IMR-90 (cell line): ENCODE results near the gene PDF. TPM values are rescaled to one million over a fixed set of nuclear protein-coding genes. Genes with fewer than 3 reads are reported as not detected.

ENCODE experiments used
- ATAC-seq: fragments of 200-7000 bp; cut with Tn5 transposase; 2 replicates; pipeline ENCODE4 v1.9.1; 2020; ENCODE audit warnings: low read depth, mild to moderate bottlenecking, moderate library complexity
- BruUV-seq: library from RNA; stranded (reverse); fragments of 400-500 nt; replicated peaks from 2 replicates; lab custom pipeline; 2021; lab: Mats Ljungman, UMichigan
- CTCF ChIA-PET: fragments of 300-600 bp; formaldehyde crosslinking; extraction: SDS; loops from one replicate; lab custom pipeline; 2021; ENCODE audit warnings: antibody characterized with exemption; lab: Yijun Ruan, JAX
- POLR2A ChIA-PET: fragments of 300-600 bp; sonication (Branson Sonifier 250); formaldehyde crosslinking; loops from one replicate; lab custom pipeline; 2022; ENCODE audit warnings: antibody characterized with exemption; ENCODE audit not compliant: unreplicated experiment; lab: Charles Lee
- DNase-seq: peaks from one replicate; pipeline ENCODE4 v3.0.0; 2013
- H2AFZ ChIP-seq: replicated peaks from 2 replicates; pipeline ENCODE3; 2013; ENCODE audit warnings: low read length, mild to moderate bottlenecking; ENCODE audit not compliant: poor library complexity
- H2AK5ac ChIP-seq: 2 replicates; pipeline ENCODE4 v1.6.1; 2013; ENCODE audit warnings: low read depth, low read length, inconsistent platforms
- H2AK9ac ChIP-seq: replicated peaks from 2 replicates; pipeline ENCODE3; 2013; ENCODE audit warnings: mild to moderate bottlenecking, low read depth, low read length, moderate library complexity; ENCODE audit not compliant: poor library complexity
- H2BK120ac ChIP-seq: 2 replicates; pipeline ENCODE4 v1.6.1; 2013; ENCODE audit warnings: low read depth, low read length, inconsistent platforms
- H2BK15ac ChIP-seq: 3 replicates; pipeline ENCODE4 v1.6.1; 2013; ENCODE audit warnings: low read depth, low read length, inconsistent platforms
- H2BK20ac ChIP-seq: 2 replicates; pipeline ENCODE4 v1.6.1; 2013; ENCODE audit warnings: low read depth, mild to moderate bottlenecking, inconsistent platforms, low read length, moderate library complexity
- H2BK5ac ChIP-seq: 2 replicates; pipeline ENCODE4 v1.6.1; 2013; ENCODE audit warnings: mild to moderate bottlenecking, low read depth, low read length, inconsistent platforms; ENCODE audit not compliant: poor library complexity, severe bottlenecking
- H3K14ac ChIP-seq: replicated peaks from 2 replicates; pipeline ENCODE4 v1.6.1; 2013; ENCODE audit warnings: low read depth, low read length, inconsistent platforms
- H3K18ac ChIP-seq: 2 replicates; pipeline ENCODE4 v1.6.1; 2013; ENCODE audit warnings: low read depth, low read length, control low read depth
- H3K23ac ChIP-seq: 2 replicates; pipeline ENCODE4 v1.6.1; 2013; ENCODE audit warnings: low read depth, low read length, inconsistent platforms
- H3K27ac ChIP-seq: 2 replicates; pipeline ENCODE4 v1.5.1; 2013; ENCODE audit warnings: mild to moderate bottlenecking, control low read depth, low read length; ENCODE audit not compliant: insufficient read depth
- H3K27me3 ChIP-seq: 2 replicates; pipeline ENCODE4 v1.6.1; 2013; ENCODE audit warnings: low read length; ENCODE audit not compliant: control insufficient read depth, insufficient read depth
- H3K36me3 ChIP-seq: 2 replicates; pipeline ENCODE4 v1.6.1; 2013; ENCODE audit warnings: low read length, mixed read lengths; ENCODE audit not compliant: control insufficient read depth, insufficient read depth
- H3K4ac ChIP-seq: 2 replicates; pipeline ENCODE4 v1.6.1; 2013; ENCODE audit warnings: low read depth, low read length, inconsistent platforms
- H3K4me1 ChIP-seq: 2 replicates; pipeline ENCODE4 v1.6.1; 2013; ENCODE audit warnings: low read length, mixed read lengths; ENCODE audit not compliant: control insufficient read depth, insufficient read depth
- H3K4me2 ChIP-seq: 2 replicates; pipeline ENCODE4 v1.6.1; 2013; ENCODE audit warnings: low read depth, mild to moderate bottlenecking, control low read depth, low read length, moderate library complexity
- H3K4me3 ChIP-seq: 2 replicates; pipeline ENCODE4 v1.5.1; 2013; ENCODE audit warnings: low read depth, mild to moderate bottlenecking, control low read depth, low read length, moderate library complexity; ENCODE audit not compliant: insufficient read depth
- H3K56ac ChIP-seq: 2 replicates; pipeline ENCODE4 v1.6.1; 2013; ENCODE audit warnings: low read length, inconsistent platforms; ENCODE audit not compliant: insufficient read depth; ENCODE audit errors: extremely low read depth
- H3K79me1 ChIP-seq, 2 experiments: 2 replicates each; pipeline ENCODE4 v1.6.1; 2013; ENCODE audit warnings: low read length in 2 of 2, inconsistent platforms in 1 of 2, low read depth in 1 of 2
- H3K9ac ChIP-seq: 2 replicates; pipeline ENCODE4 v1.6.1; 2013; ENCODE audit warnings: low read depth, low read length, control low read depth
- H3K9me1 ChIP-seq: 2 replicates; pipeline ENCODE4 v1.6.1; 2013; ENCODE audit warnings: low read length, inconsistent platforms; ENCODE audit not compliant: insufficient read depth
- H3K9me3 ChIP-seq: 2 replicates; pipeline ENCODE4 v1.6.1; 2013; ENCODE audit warnings: low read length; ENCODE audit not compliant: control insufficient read depth, insufficient read depth
- H4K20me1 ChIP-seq: 2 replicates; pipeline ENCODE4 v1.6.1; 2013; ENCODE audit warnings: low read length, inconsistent platforms; ENCODE audit not compliant: insufficient read depth
- H4K5ac ChIP-seq: 2 replicates; pipeline ENCODE4 v1.6.1; 2013; ENCODE audit warnings: mild to moderate bottlenecking, low read depth, low read length, control low read depth
- H4K8ac ChIP-seq, 2 experiments: 2 replicates each; pipeline ENCODE4 v1.6.1; 2013; ENCODE audit warnings: low read depth in 2 of 2, low read length in 2 of 2, control low read depth in 1 of 2, inconsistent platforms in 1 of 2
- H4K91ac ChIP-seq: 2 replicates; pipeline ENCODE4 v1.6.1; 2013; ENCODE audit warnings: low read depth, low read length, inconsistent platforms; ENCODE audit not compliant: insufficient read depth
- BHLHE40 ChIP-seq: fragments of 150-350 bp; IDR thresholded peaks from 2 replicates; pipeline ENCODE4 v1.6.1; 2016; ENCODE audit warnings: mild to moderate bottlenecking, low read depth, low read length
- CHD1 ChIP-seq: IDR thresholded peaks from 2 replicates; pipeline ENCODE4 v1.6.1; 2012; ENCODE audit warnings: low read depth, low read length, improper control_type of control experiment
- MAFK ChIP-seq: IDR thresholded peaks from 2 replicates; pipeline ENCODE4 v1.6.1; 2012; ENCODE audit warnings: low read depth, low read length, improper control_type of control experiment
- MXI1 ChIP-seq: IDR thresholded peaks from 2 replicates; pipeline ENCODE4 v1.6.1; 2012; ENCODE audit warnings: low read depth, mild to moderate bottlenecking, low read length, moderate library complexity, borderline replicate concordance
- POLR2A ChIP-seq: IDR thresholded peaks from 2 replicates; pipeline ENCODE4 v1.6.1; 2012; ENCODE audit warnings: mild to moderate bottlenecking, low read depth, low read length
- RAD21 ChIP-seq: IDR thresholded peaks from 2 replicates; pipeline ENCODE4 v1.6.1; 2012; ENCODE audit warnings: low read length, improper control_type of control experiment
- RCOR1 ChIP-seq: IDR thresholded peaks from 2 replicates; pipeline ENCODE4 v1.6.1; 2012; ENCODE audit warnings: mild to moderate bottlenecking, low read length, improper control_type of control experiment; ENCODE audit not compliant: insufficient replicate concordance
- RFX5 ChIP-seq: IDR thresholded peaks from 2 replicates; pipeline ENCODE4 v1.8.0; 2012; ENCODE audit warnings: low read depth, mild to moderate bottlenecking, low read length, moderate library complexity
- SMC3 ChIP-seq: fragments of 150-350 bp; IDR thresholded peaks from 2 replicates; pipeline ENCODE4 v1.6.1; 2016; ENCODE audit warnings: low read depth, mild to moderate bottlenecking, antibody characterized with exemption, low read length, moderate library complexity
- WGBS, 2 experiments: methylation state at CpG; one replicate each; pipeline versions ENCODE4 v1.1.5 to v1.1.7; 2013; ENCODE audit warnings: missing lambda C conversion rate in 2 of 2; ENCODE audit not compliant: insufficient read length in 1 of 2; ENCODE audit errors: extremely low coverage in 2 of 2; 5-methylcytosine and 5-hydroxymethylcytosine counted together
- dilution Hi-C: fragments of 300-500 bp; cut with HindIII; formaldehyde crosslinking; loops from one replicate; pipeline ENCODE4 v1.14.3; 2018; ENCODE audit warnings: low sequenced_read_pairs; ENCODE audit not compliant: unreplicated experiment
- in situ Hi-C: fragments of 300-500 bp; cut with MboI; formaldehyde crosslinking; loops from 3 replicates; pipeline ENCODE4 v1.14.3; 2019; ENCODE audit warnings: low sequenced_read_pairs, inconsistent platforms, mixed read lengths
- intact Hi-C: fragments of 100-400 bp; cut with micrococcal nuclease; formaldehyde crosslinking; loops from 2 replicates; pipeline ENCODE4 v1.10.0; 2022
- polyA plus RNA-seq, 3 experiments: library from polyadenylated mRNA; depleted of rRNA; stranded (reverse); fragments of >200 nt; gene quantifications; 2 replicates each; pipeline ENCODE4 v1.2.3, GENCODE V29; 2012; ENCODE audit warnings: low replicate concordance in 1 of 3
- total RNA-seq: library from RNA; depleted of rRNA; stranded (reverse); fragments of >200 nt; gene quantifications from 2 replicates; pipeline ENCODE4 v1.2.3, GENCODE V29; 2012
- TF ChIP-seq, protein P1 (sequence below): fragments of 150-350 bp; IDR thresholded peaks from 2 replicates; pipeline ENCODE4 v1.6.1; 2016; ENCODE audit warnings: low read depth, mild to moderate bottlenecking, low read length, moderate library complexity, borderline replicate concordance
- TF ChIP-seq, protein P2 (sequence below): fragments of 150-350 bp; IDR thresholded peaks from 2 replicates; pipeline ENCODE4 v1.6.1; 2017; ENCODE audit warnings: mild to moderate bottlenecking, antibody characterized with exemption, low read length, low read depth
- TF ChIP-seq, protein P3 (sequence below): conservative IDR thresholded peaks from 2 replicates; pipeline ENCODE4 v1.5.1; 2012; ENCODE audit warnings: mild to moderate bottlenecking, low read depth, low read length, improper control_type of control experiment

Gene PDF
- total and polyA plus RNA-seq, 2 of the 4 experiments (the other 2 are of a cell fraction) = 4.5 to 6.4 TPM

DNA sequence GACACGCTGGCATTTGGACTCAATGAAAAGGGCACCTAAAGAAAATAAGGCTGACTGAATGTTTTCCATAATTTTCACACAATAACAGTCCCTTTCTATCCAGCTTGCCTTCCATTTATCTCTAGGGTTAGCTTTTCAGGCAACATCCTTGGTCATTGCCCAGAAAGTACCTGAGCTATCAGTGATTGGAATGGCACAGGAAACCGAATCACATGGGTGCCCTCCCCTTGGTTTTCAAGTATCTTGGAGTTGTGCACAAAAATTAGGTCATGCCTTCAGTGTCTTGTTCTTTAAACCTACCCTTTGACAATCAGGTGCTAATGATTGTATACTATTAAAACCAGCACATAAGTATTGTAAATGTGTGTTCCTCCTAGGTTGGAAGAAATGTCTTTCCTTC, 22.5 kb downstream of the PDF start:
- BruUV-seq = no TSS peak
- H2AFZ ChIP-seq = no peak overlapping the region

More for the DNA sequence above, 22.5 kb downstream of the PDF start:
- no peak overlapping the region for H3K4me3 ChIP-seq
- POLR2A ChIA-PET = no interaction called here
- no peak overlapping the region for H3K4me2 ChIP-seq
- H4K8ac ChIP-seq = no peak overlapping the region
- H2BK5ac ChIP-seq = no peak overlapping the region
- no peak overlapping the region for H4K5ac ChIP-seq
- ATAC-seq (no peak), DNase-seq (no peak)
- no peak overlapping the region for H3K23ac ChIP-seq
- H2AK9ac ChIP-seq = no peak overlapping the region
- H3K79me1 ChIP-seq = peaks cover 6 to 20% of the 10 kb centered on the region in 2 experiments
- no peaks in the 10 kb centered on the region for H3K9me3 ChIP-seq
- H3K18ac ChIP-seq = no peak overlapping the region
- no peak overlapping the region for H4K91ac ChIP-seq
- no peak overlapping the region for H3K27ac ChIP-seq
- H2AK5ac ChIP-seq = no peak overlapping the region
- intact Hi-C loops = no loop called here
- in situ Hi-C loops = no loop called here
- no peak overlapping the region for H3K14ac ChIP-seq
- dilution Hi-C loops = no loop called here
- peaks cover 6% of the 10 kb centered on the region; the same call in 1 of the 2 replicates for H3K9me1 ChIP-seq
- no peak overlapping the region for H2BK20ac ChIP-seq
- no peak overlapping the region for H3K4ac ChIP-seq
- 100% methylated on average over 1 of the region's 2 CpGs; no CpG with 5 or more reads in 1 of the 2 experiments for WGBS, 2 experiments
- no peak overlapping the region for H2BK120ac ChIP-seq
- no peak overlapping the region for H2BK15ac ChIP-seq
- no peak overlapping the region for H3K9ac ChIP-seq
- H3K56ac ChIP-seq = no peak overlapping the region
- peaks cover 4% of the 10 kb centered on the region for H3K4me1 ChIP-seq
- CTCF ChIA-PET = no interaction called here
- no peaks in the 10 kb centered on the region for H3K27me3 ChIP-seq
- TF ChIP-seq RFX5 (no peak), RAD21 (no peak), CHD1 (no peak), RCOR1 (no peak), BHLHE40 (no peak), MAFK (no peak), SMC3 (no peak), MXI1 (no peak), POLR2A (no peak)
- TF ChIP-seq, protein P1, sequence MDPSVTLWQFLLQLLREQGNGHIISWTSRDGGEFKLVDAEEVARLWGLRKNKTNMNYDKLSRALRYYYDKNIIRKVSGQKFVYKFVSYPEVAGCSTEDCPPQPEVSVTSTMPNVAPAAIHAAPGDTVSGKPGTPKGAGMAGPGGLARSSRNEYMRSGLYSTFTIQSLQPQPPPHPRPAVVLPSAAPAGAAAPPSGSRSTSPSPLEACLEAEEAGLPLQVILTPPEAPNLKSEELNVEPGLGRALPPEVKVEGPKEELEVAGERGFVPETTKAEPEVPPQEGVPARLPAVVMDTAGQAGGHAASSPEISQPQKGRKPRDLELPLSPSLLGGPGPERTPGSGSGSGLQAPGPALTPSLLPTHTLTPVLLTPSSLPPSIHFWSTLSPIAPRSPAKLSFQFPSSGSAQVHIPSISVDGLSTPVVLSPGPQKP = no peak
- TF ChIP-seq, protein P2, sequence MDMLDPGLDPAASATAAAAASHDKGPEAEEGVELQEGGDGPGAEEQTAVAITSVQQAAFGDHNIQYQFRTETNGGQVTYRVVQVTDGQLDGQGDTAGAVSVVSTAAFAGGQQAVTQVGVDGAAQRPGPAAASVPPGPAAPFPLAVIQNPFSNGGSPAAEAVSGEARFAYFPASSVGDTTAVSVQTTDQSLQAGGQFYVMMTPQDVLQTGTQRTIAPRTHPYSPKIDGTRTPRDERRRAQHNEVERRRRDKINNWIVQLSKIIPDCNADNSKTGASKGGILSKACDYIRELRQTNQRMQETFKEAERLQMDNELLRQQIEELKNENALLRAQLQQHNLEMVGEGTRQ = no peak
- TF ChIP-seq, protein P3, sequence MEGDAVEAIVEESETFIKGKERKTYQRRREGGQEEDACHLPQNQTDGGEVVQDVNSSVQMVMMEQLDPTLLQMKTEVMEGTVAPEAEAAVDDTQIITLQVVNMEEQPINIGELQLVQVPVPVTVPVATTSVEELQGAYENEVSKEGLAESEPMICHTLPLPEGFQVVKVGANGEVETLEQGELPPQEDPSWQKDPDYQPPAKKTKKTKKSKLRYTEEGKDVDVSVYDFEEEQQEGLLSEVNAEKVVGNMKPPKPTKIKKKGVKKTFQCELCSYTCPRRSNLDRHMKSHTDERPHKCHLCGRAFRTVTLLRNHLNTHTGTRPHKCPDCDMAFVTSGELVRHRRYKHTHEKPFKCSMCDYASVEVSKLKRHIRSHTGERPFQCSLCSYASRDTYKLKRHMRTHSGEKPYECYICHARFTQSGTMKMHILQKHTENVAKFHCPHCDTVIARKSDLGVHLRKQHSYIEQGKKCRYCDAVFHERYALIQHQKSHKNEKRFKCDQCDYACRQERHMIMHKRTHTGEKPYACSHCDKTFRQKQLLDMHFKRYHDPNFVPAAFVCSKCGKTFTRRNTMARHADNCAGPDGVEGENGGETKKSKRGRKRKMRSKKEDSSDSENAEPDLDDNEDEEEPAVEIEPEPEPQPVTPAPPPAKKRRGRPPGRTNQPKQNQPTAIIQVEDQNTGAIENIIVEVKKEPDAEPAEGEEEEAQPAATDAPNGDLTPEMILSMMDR = no peak
- peaks cover 10% of the 10 kb centered on the region for H4K20me1 ChIP-seq
- H3K36me3 ChIP-seq = peaks cover 11% of the 10 kb centered on the region
